CD14-positive monocyte (primary cell): ENCODE results near the gene MAVS. TPM values are rescaled to one million over a fixed set of nuclear protein-coding genes. Genes with fewer than 3 reads are reported as not detected.

ENCODE experiments used
- DNase-seq, 3 donors: peaks; one replicate each; pipeline ENCODE4 v3.0.0-alpha.2; 2011 to 2022
- H2AFZ ChIP-seq: 2 replicates; pipeline ENCODE4 v1.6.0; 2012; ENCODE audit warnings: mild to moderate bottlenecking, low read depth, low read length, inconsistent platforms; ENCODE audit not compliant: insufficient read depth, poor library complexity, severe bottlenecking
- H3K27ac ChIP-seq, 2 donors: 1 replicate in 1 of 2; 2 replicates in 1 of 2; pipeline ENCODE4 v1.5.1; 2012 to 2013; ENCODE audit warnings: low read length in 2 of 2, control low read depth in 1 of 2, inconsistent platforms in 1 of 2, low read depth in 1 of 2, mild to moderate bottlenecking in 1 of 2
- H3K27me3 ChIP-seq, 2 donors: one replicate each; pipeline versions ENCODE4 v1.6.0 to v1.6.1; 2011 to 2013; ENCODE audit warnings: low read length in 2 of 2; ENCODE audit not compliant: control insufficient read depth in 2 of 2, insufficient read depth in 2 of 2
- H3K36me3 ChIP-seq, 2 donors: replicated peaks in 1 of 2; 1 replicate in 1 of 2; 2 replicates in 1 of 2; pipeline versions ENCODE4 v1.5.1 to v1.6.1; 2012 to 2013; ENCODE audit warnings: low read length in 2 of 2, control low read depth in 1 of 2, inconsistent platforms in 1 of 2, mild to moderate bottlenecking in 1 of 2; ENCODE audit not compliant: insufficient read depth in 2 of 2, control insufficient read depth in 1 of 2
- H3K4me1 ChIP-seq, 2 donors: 1 replicate in 1 of 2; 2 replicates in 1 of 2; pipeline versions ENCODE4 v1.5.1 to v1.6.1; 2012 to 2013; ENCODE audit warnings: low read length in 2 of 2, control low read depth in 1 of 2, inconsistent platforms in 1 of 2, mild to moderate bottlenecking in 1 of 2, moderate library complexity in 1 of 2; ENCODE audit not compliant: insufficient read depth in 2 of 2, control insufficient read depth in 1 of 2
- H3K4me2 ChIP-seq: replicated peaks from 2 replicates; pipeline ENCODE3; 2012; ENCODE audit warnings: low read length, moderate library complexity, mild to moderate bottlenecking; ENCODE audit not compliant: poor library complexity, severe bottlenecking; ENCODE audit errors: extremely low read depth
- H3K4me3 ChIP-seq, 3 experiments: fragments of 200-600 bp in 1 of 3; sonication (generic) in 1 of 3; replicated peaks in 1 of 3; 1 replicate in 2 of 3; 2 replicates in 1 of 3; pipeline ENCODE4 v1.5.1; 2011 to 2013; ENCODE audit warnings: low read length in 3 of 3, mild to moderate bottlenecking in 3 of 3, control low read depth in 2 of 3, low read depth in 2 of 3, inconsistent platforms in 1 of 3, moderate library complexity in 1 of 3
- H3K79me2 ChIP-seq: 2 replicates; pipeline ENCODE4 v1.6.0; 2012; ENCODE audit warnings: mild to moderate bottlenecking, control low read depth, inconsistent platforms, low read length, moderate library complexity; ENCODE audit not compliant: insufficient read depth
- H3K9ac ChIP-seq: 2 replicates; pipeline ENCODE4 v1.6.0; 2017; ENCODE audit warnings: low read length, mild to moderate bottlenecking; ENCODE audit not compliant: insufficient read depth, poor library complexity, severe bottlenecking
- H3K9me3 ChIP-seq, 2 donors: replicated peaks in 1 of 2; 1 replicate in 1 of 2; 2 replicates in 1 of 2; pipeline versions ENCODE4 v1.5.1 to v1.6.1; 2012 to 2013; ENCODE audit warnings: low read length in 2 of 2, control low read depth in 1 of 2; ENCODE audit not compliant: control insufficient read depth in 1 of 2, insufficient read depth in 1 of 2
- H4K20me1 ChIP-seq: 2 replicates; pipeline ENCODE4 v1.6.0; 2012; ENCODE audit warnings: mild to moderate bottlenecking, low read length, control low read depth, moderate library complexity; ENCODE audit not compliant: insufficient read depth
- H3K27ac Mint-ChIP-seq, 7 donors: one replicate each; pipeline ENCODE4 v1.8.0; 2020; ENCODE audit warnings: mild to moderate bottlenecking in 7 of 7, mixed read lengths in 7 of 7, moderate library complexity in 6 of 7, inconsistent platforms in 2 of 7
- H3K27me3 Mint-ChIP-seq, 3 donors: one replicate each; pipeline ENCODE4 v1.8.0; 2021 to 2022; ENCODE audit warnings: low read depth in 3 of 3, mild to moderate bottlenecking in 3 of 3, mixed read lengths in 3 of 3, moderate library complexity in 3 of 3, inconsistent platforms in 1 of 3
- H3K36me3 Mint-ChIP-seq, 2 donors: one replicate each; pipeline ENCODE4 v1.8.0; 2020; ENCODE audit warnings: mixed read lengths in 2 of 2, inconsistent platforms in 1 of 2, mild to moderate bottlenecking in 1 of 2
- H3K4me1 Mint-ChIP-seq: one replicate; pipeline ENCODE4 v1.8.0; 2020; ENCODE audit warnings: mild to moderate bottlenecking, mixed read lengths
- H3K4me3 Mint-ChIP-seq, 2 donors: one replicate each; pipeline ENCODE4 v1.8.0; 2020; ENCODE audit warnings: mild to moderate bottlenecking in 2 of 2, mixed read lengths in 2 of 2, moderate library complexity in 1 of 2
- H3K9me3 Mint-ChIP-seq, 7 donors: one replicate each; pipeline ENCODE4 v1.8.0; 2020 to 2022; ENCODE audit warnings: mixed read lengths in 7 of 7, mild to moderate bottlenecking in 6 of 7, moderate library complexity in 6 of 7, inconsistent platforms in 2 of 7
- WGBS: methylation state at CpG from one replicate; pipeline ENCODE4 v1.1.5; 2013; ENCODE audit warnings: missing lambda C conversion rate; ENCODE audit not compliant: insufficient coverage; 5-methylcytosine and 5-hydroxymethylcytosine counted together
- intact Hi-C, 2 donors: fragments of 100-400 bp; cut with micrococcal nuclease; formaldehyde crosslinking; loops; one replicate each; pipeline versions ENCODE4 v1.15.0 to v1.15.1; 2023
- polyA plus RNA-seq, 3 donors: library from polyadenylated mRNA; depleted of rRNA in 1 of 3; unstranded in 2 of 3; stranded (reverse) in 1 of 3; fragments of 300-500 nt in 2 of 3; fragments of >200 nt in 1 of 3; fragmentation: Illumina TruSeq in 2 of 3; gene quantifications; 1 replicate in 2 of 3; 2 replicates in 1 of 3; pipeline ENCODE4 v1.2.3, GENCODE V29; 2012 to 2021
- TF ChIP-seq, protein P1 (sequence below): fragments of 200-600 bp; IDR thresholded peaks from one replicate; pipeline ENCODE4 v1.8.0; 2022; ENCODE audit warnings: antibody characterized with exemption, mild to moderate bottlenecking

Gene MAVS
- polyA plus RNA-seq, 3 donors: 1.8 to 16.6 (median 3.2) TPM

DNA sequence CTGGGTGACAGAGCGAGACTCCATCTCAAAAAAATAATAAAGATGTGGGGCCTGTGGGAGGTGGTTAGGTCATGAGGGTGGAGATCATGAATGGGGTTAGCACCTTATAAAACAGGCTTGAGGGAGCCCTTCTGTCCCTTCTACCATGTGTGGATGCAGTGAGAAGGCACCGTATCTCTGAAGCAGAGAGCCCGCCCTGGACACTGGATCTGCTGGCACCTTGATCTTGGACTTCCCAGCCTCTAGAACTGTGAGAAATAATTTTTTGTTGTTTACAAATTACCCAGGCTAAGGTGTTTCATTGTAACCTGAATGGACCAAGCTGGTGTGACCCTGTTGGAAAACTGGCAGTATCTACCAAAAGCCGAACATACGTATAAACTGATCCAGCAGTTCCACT, 26.9 kb downstream of the MAVS start:
- peaks cover 34 to 72% of the 10 kb centered on the region in 2 donors for H3K36me3 ChIP-seq
- intact Hi-C loops: no loop called here
- peaks cover 40 to 67% of the 10 kb centered on the region in 2 donors for H3K36me3 Mint-ChIP-seq
- H2AFZ ChIP-seq: no peak overlapping the region
- peak overlapping the region in 1 of 2 donors; percentile 49 for H3K27ac ChIP-seq
- no peak overlapping the region for H3K4me3 ChIP-seq
- DNase-seq: no peak
- no peak overlapping the region for H3K9ac ChIP-seq
- 100% methylated on average over 4 of the region's 5 CpGs for WGBS
- TF ChIP-seq, protein P1, sequence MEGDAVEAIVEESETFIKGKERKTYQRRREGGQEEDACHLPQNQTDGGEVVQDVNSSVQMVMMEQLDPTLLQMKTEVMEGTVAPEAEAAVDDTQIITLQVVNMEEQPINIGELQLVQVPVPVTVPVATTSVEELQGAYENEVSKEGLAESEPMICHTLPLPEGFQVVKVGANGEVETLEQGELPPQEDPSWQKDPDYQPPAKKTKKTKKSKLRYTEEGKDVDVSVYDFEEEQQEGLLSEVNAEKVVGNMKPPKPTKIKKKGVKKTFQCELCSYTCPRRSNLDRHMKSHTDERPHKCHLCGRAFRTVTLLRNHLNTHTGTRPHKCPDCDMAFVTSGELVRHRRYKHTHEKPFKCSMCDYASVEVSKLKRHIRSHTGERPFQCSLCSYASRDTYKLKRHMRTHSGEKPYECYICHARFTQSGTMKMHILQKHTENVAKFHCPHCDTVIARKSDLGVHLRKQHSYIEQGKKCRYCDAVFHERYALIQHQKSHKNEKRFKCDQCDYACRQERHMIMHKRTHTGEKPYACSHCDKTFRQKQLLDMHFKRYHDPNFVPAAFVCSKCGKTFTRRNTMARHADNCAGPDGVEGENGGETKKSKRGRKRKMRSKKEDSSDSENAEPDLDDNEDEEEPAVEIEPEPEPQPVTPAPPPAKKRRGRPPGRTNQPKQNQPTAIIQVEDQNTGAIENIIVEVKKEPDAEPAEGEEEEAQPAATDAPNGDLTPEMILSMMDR: no peak
- H3K4me3 Mint-ChIP-seq: no peak overlapping the region
- peaks cover 38% of the 10 kb centered on the region for H3K79me2 ChIP-seq
- no peaks in the 10 kb centered on the region for H3K9me3 ChIP-seq
- peaks cover 26% of the 10 kb centered on the region for H3K4me1 Mint-ChIP-seq
- no peaks in the 10 kb centered on the region for H3K27me3 Mint-ChIP-seq
- no peaks in the 10 kb centered on the region for H3K9me3 Mint-ChIP-seq
- H3K27ac Mint-ChIP-seq: no peak overlapping the region
- peaks cover 12% of the 10 kb centered on the region in 2 donors for H3K4me1 ChIP-seq
- H4K20me1 ChIP-seq: peaks cover 59% of the 10 kb centered on the region
- H3K27me3 ChIP-seq: no peaks in the 10 kb centered on the region
- H3K4me2 ChIP-seq: no peak overlapping the region

DNA sequence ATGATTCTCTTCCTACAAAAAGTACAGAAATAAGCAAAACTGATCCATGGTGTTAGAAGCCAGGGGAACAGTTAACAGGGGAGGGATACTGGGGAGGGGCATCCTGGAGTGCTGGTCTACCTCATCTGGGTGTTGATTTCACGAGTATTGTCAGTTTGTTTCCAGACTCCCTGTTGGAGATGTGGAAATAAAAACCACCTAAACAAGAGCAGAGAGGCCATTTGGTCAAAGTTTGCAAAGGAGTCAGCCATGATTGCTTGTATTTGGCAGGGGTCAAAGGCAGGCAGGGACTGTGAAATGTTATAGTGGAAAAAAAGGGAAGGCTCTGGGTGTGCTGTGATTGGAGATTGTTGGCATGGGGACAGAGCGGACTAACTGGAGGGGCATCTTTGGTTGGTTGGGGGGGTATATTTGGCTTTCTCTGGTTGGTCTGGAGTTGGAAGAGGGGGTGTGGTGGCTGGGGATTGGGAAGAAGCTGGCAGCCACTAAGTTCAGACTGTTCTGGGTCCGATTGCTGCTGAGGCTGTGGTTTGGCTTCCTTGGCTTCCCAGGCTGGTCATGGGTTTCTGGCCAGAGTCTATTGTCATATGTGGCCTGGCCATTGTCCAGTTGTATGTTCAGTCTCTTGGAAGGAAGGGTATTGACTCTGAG, 27.7 kb downstream of the MAVS start:
- H3K27me3 ChIP-seq: no peaks in the 10 kb centered on the region
- H3K79me2 ChIP-seq: peaks cover 38% of the 10 kb centered on the region
- H3K36me3 ChIP-seq: peaks cover 31 to 64% of the 10 kb centered on the region in 2 donors
- H2AFZ ChIP-seq: no peak overlapping the region
- H3K4me2 ChIP-seq: no peak overlapping the region
- peaks cover 64% of the 10 kb centered on the region for H4K20me1 ChIP-seq
- Mint-ChIP-seq H3K4me1 (peaks cover 29% of the 10 kb centered on the region), H3K4me3 (no peak overlapping the region), H3K27ac (peak overlapping the region in 3 of 7 donors; percentile 24 to 65 (median 44)), H3K27me3 (no peaks in the 10 kb centered on the region), H3K36me3 (peaks cover 40 to 59% of the 10 kb centered on the region in 2 donors), H3K9me3 (no peaks in the 10 kb centered on the region)
- no peak overlapping the region for H3K4me3 ChIP-seq
- TF ChIP-seq, protein P1: no peak
- H3K9me3 ChIP-seq: no peaks in the 10 kb centered on the region
- DNase-seq: no peak
- peak overlapping the region in 1 of 2 donors; percentile 49 for H3K27ac ChIP-seq
- 87% methylated on average over 3 of the region's 3 CpGs for WGBS
- intact Hi-C loops: no loop called here
- H3K9ac ChIP-seq: no peak overlapping the region
- peaks cover 16 to 19% of the 10 kb centered on the region in 2 donors for H3K4me1 ChIP-seq
